Endodermal cell (in vitro differentiated cells): ENCODE measurements around the gene PRKCB. TPM values are rescaled to one million over a fixed set of nuclear protein-coding genes. Genes with fewer than 3 reads are reported as not detected.

Experiments
- DNase-seq: peaks from one replicate; pipeline ENCODE4 v3.0.0-alpha.2; 2017
- H3K27ac ChIP-seq: 2 replicates; pipeline ENCODE4 v1.5.1; 2013; ENCODE audit warnings: mild to moderate bottlenecking, low read depth, low read length, moderate library complexity
- H3K27me3 ChIP-seq: 2 replicates; pipeline ENCODE4 v1.6.1; 2013; ENCODE audit warnings: mild to moderate bottlenecking, low read length, moderate library complexity; ENCODE audit not compliant: insufficient read depth, control insufficient read depth, poor library complexity, severe bottlenecking
- H3K36me3 ChIP-seq: 2 replicates; pipeline ENCODE4 v1.7.0; 2013; ENCODE audit warnings: mild to moderate bottlenecking, low read length, moderate library complexity; ENCODE audit not compliant: control insufficient read depth, insufficient read depth
- H3K4me1 ChIP-seq: one replicate; pipeline ENCODE4 v1.7.0; 2013; ENCODE audit warnings: low read length; ENCODE audit not compliant: control insufficient read depth, insufficient read depth
- H3K4me3 ChIP-seq: 2 replicates; pipeline ENCODE4 v1.5.1; 2013; ENCODE audit warnings: mild to moderate bottlenecking, low read length, moderate library complexity
- H3K9ac ChIP-seq: 2 replicates; pipeline ENCODE4 v1.6.1; 2013; ENCODE audit warnings: mild to moderate bottlenecking, low read length, moderate library complexity; ENCODE audit not compliant: poor library complexity, severe bottlenecking; ENCODE audit errors: extremely low read depth
- H3K9me3 ChIP-seq: 2 replicates; pipeline ENCODE4 v1.6.1; 2013; ENCODE audit warnings: mild to moderate bottlenecking, low read length, moderate library complexity; ENCODE audit not compliant: control insufficient read depth
- H3K27ac Mint-ChIP-seq: 2 replicates; pipeline ENCODE4 v1.8.0; 2020; ENCODE audit warnings: mixed read lengths
- H3K27me3 Mint-ChIP-seq: 2 replicates; pipeline ENCODE4 v1.8.0; 2021; ENCODE audit warnings: mild to moderate bottlenecking, mixed read lengths; ENCODE audit not compliant: insufficient read depth
- H3K36me3 Mint-ChIP-seq: 2 replicates; pipeline ENCODE4 v1.8.0; 2020; ENCODE audit warnings: low read depth, mixed read lengths
- H3K4me1 Mint-ChIP-seq: 2 replicates; pipeline ENCODE4 v1.8.0; 2020; ENCODE audit warnings: mixed read lengths
- H3K4me3 Mint-ChIP-seq: 2 replicates; pipeline ENCODE4 v1.8.0; 2020; ENCODE audit warnings: mild to moderate bottlenecking, moderate library complexity, mixed read lengths
- H3K9me3 Mint-ChIP-seq: 2 replicates; pipeline ENCODE4 v1.8.0; 2020; ENCODE audit warnings: mild to moderate bottlenecking, mixed read lengths
- CTCF ChIP-seq: fragments of 200-600 bp; sonication (generic); conservative IDR thresholded peaks from 2 replicates; pipeline ENCODE4 v1.5.0; 2021; ENCODE audit warnings: antibody characterized with exemption, mild to moderate bottlenecking
- WGBS, 2 experiments: methylation state at CpG; one replicate each; pipeline versions ENCODE4 v1.1.5 to v1.1.7; 2013; ENCODE audit warnings: missing lambda C conversion rate in 2 of 2, mixed read lengths in 1 of 2; ENCODE audit not compliant: insufficient coverage in 1 of 2, insufficient read length in 1 of 2; 5-methylcytosine and 5-hydroxymethylcytosine counted together
- total RNA-seq, 2 donors: library from RNA; stranded (reverse); fragmentation: NEBNext Ultra II Directional in 1 of 2; extraction: Animal tissue kit (Norgen Biotek cat#: 25700) in 1 of 2; gene quantifications; 2 replicates in 1 of 2; 3 replicates in 1 of 2; pipeline ENCODE4 v1.2.1, GENCODE V29; 2021

PRKCB gene
- total RNA-seq, 2 donors from 2014 or later = 0.38 to 1.1 TPM

- H3K36me3 ChIP-seq = no peaks in the 10 kb centered on the region
- no peaks in the 10 kb centered on the region for H3K4me1 Mint-ChIP-seq
- H3K27me3 Mint-ChIP-seq = peaks cover 26% of the 10 kb centered on the region
- H3K4me3 ChIP-seq = no peak overlapping the region
- no peaks in the 10 kb centered on the region for H3K36me3 Mint-ChIP-seq
- TF ChIP-seq CTCF = no peak
- no peak overlapping the region for H3K4me3 Mint-ChIP-seq
- H3K27ac Mint-ChIP-seq = no peak overlapping the region
- H3K9me3 ChIP-seq = no peaks in the 10 kb centered on the region
- no peak overlapping the region for H3K27ac ChIP-seq
- no peaks in the 10 kb centered on the region for H3K9me3 Mint-ChIP-seq
- peaks cover 39% of the 10 kb centered on the region for H3K27me3 ChIP-seq
- H3K4me1 ChIP-seq = no peaks in the 10 kb centered on the region
- H3K9ac ChIP-seq = no peak overlapping the region
- DNase-seq = no peak
These were observed 163.0 kb downstream of the PRKCB start for GRCh38 chr16:23998771-23999170.

GRCh38 chr16:23999663-24000062, 163.9 kb downstream of the PRKCB start:
- DNase-seq = no peak
- no peak for TF ChIP-seq CTCF
- 82 to 100% methylated on average over 1 to 4 of the region's 4 CpGs for WGBS, 2 experiments
- no peak overlapping the region for H3K27ac Mint-ChIP-seq
- no peaks in the 10 kb centered on the region for H3K36me3 Mint-ChIP-seq
- H3K27me3 Mint-ChIP-seq = peaks cover 28% of the 10 kb centered on the region
- no peak overlapping the region for H3K4me3 Mint-ChIP-seq
- Histone ChIP-seq H3K9me3 (no peaks in the 10 kb centered on the region), H3K4me1 (no peaks in the 10 kb centered on the region), H3K36me3 (no peaks in the 10 kb centered on the region), H3K27me3 (peaks cover 30% of the 10 kb centered on the region), H3K4me3 (no peak overlapping the region), H3K9ac (no peak overlapping the region), H3K27ac (no peak overlapping the region)
- H3K4me1 Mint-ChIP-seq = no peaks in the 10 kb centered on the region
- H3K9me3 Mint-ChIP-seq = no peaks in the 10 kb centered on the region

GRCh38 chr16:24001710-24002109, 165.9 kb downstream of the PRKCB start:
- no peak for DNase-seq
- no peaks in the 10 kb centered on the region for H3K36me3 Mint-ChIP-seq
- no peak overlapping the region for H3K27ac Mint-ChIP-seq
- Histone ChIP-seq H3K9ac (no peak overlapping the region), H3K36me3 (no peaks in the 10 kb centered on the region), H3K4me3 (no peak overlapping the region), H3K27me3 (peaks cover 15% of the 10 kb centered on the region), H3K4me1 (no peaks in the 10 kb centered on the region), H3K27ac (no peak overlapping the region), H3K9me3 (no peaks in the 10 kb centered on the region)
- peaks cover 30% of the 10 kb centered on the region for H3K27me3 Mint-ChIP-seq
- no peaks in the 10 kb centered on the region for H3K4me1 Mint-ChIP-seq
- WGBS, 2 experiments = no CpG with 5 or more reads among the region's 1 CpG
- no peak overlapping the region for H3K4me3 Mint-ChIP-seq
- H3K9me3 Mint-ChIP-seq = no peaks in the 10 kb centered on the region
- no peak for TF ChIP-seq CTCF
